ENCODE measurements around the gene EHD3. TPM values are rescaled to one million over a fixed set of nuclear protein-coding genes. Genes with fewer than 3 reads are reported as not detected.

The EHD3 gene
- total RNA-seq, 1 donor from 2014 or later = 20.9 TPM

DNA sequence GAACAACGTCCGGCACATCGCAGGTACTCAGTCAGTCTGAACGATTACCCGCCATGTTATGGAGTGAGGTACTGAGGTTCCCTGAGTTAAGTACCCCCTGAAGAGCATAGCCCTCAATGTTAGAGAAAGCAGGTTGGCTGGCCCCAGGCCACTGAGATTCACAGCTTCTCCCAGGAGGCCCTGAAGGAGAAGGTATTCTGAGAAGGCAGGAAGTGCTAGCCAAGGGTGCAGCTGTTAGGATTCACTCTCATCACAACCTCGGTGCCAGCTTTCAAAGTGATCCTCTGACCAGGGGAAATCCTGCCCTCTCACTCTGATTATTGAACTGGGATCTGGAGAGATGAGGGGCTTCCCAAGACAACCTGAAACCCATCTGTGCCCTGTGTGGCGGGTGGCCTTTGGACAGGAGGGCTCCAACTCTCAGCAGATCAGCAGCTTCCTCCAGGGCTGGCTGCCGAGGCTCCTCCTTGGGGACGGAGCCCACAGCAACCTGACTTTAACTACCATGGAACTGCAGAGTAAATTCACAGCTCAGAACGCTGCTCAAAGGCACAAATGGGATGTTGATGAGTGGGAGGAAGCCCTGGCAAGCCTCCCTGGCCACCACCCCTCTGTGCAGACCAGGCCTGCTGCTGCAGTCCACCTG is 7.8 kb downstream of the EHD3 start:
- no peaks in the 10 kb centered on the region for H3K27me3 ChIP-seq (ENCODE audit: insufficient read depth, low read length)
- DNase-seq (ENCODE audit: low read depth) (no peak), FAIRE-seq (no peak)
- no peak overlapping the region for H2AFZ ChIP-seq (ENCODE audit: low read depth, low read length)
- H3K36me3 ChIP-seq (ENCODE audit: insufficient read depth, low read length) = peaks cover 3% of the 10 kb centered on the region
- Mint-ChIP-seq H3K27me3 (ENCODE audit: low read depth, unreplicated experiment) (no peaks in the 10 kb centered on the region), H3K36me3 (ENCODE audit: low read depth, unreplicated experiment) (peaks cover 9% of the 10 kb centered on the region), H3K4me3 (ENCODE audit: unreplicated experiment) (no peak overlapping the region), H3K4me1 (ENCODE audit: low read depth, unreplicated experiment) (peaks cover 12% of the 10 kb centered on the region), H3K9me3 (ENCODE audit: unreplicated experiment) (no peaks in the 10 kb centered on the region), H3K27ac (ENCODE audit: unreplicated experiment) (no peak overlapping the region)
- H3K4me1 ChIP-seq (ENCODE audit: insufficient read depth, low read length) = peaks cover 6% of the 10 kb centered on the region
- H3K79me2 ChIP-seq (ENCODE audit: insufficient read depth, low read length) = peaks cover 42% of the 10 kb centered on the region
- H3K4me2 ChIP-seq (ENCODE audit: low read length) = no peak overlapping the region
- no peak overlapping the region for H3K4me3 ChIP-seq (ENCODE audit: insufficient read depth, low read depth, low read length)
- TF ChIP-seq CTCF (IDR thresholded peaks at IDR 0.05; ENCODE audit: insufficient read depth, low read depth, low read length) (no peak), EZH2 (IDR thresholded peaks at IDR 0.05; ENCODE audit: insufficient read depth, low read length) (no peak)
- H4K20me1 ChIP-seq (ENCODE audit: insufficient read depth, low read length) = peaks cover 62% of the 10 kb centered on the region
- H3K9me3 ChIP-seq (ENCODE audit: insufficient read depth, low read depth, low read length) = no peaks in the 10 kb centered on the region
- H3K27ac ChIP-seq (ENCODE audit: low read depth, low read length) = no peak overlapping the region
- no peak overlapping the region for H3K9ac ChIP-seq (ENCODE audit: low read length)

DNA sequence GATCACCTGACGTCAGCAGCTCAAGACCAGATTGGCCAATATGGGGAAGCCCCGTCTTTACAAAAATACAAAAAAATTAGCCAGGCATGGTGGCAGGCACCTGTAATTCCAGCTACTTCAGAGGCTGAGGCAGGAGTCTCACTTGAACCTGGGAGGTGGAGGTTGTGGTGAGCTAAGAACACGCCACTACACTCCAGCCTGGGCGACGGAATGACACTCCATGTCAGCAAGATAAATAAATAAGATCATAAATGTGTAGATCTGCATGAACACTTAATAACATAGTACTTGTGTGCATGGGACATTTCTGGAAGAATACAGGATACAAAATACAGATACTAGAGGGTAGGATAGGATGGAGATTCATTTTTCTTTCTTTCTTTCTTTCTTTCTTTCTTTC is 9.1 kb downstream of the EHD3 start:
- FAIRE-seq = no peak

More for the DNA sequence above, 9.1 kb downstream of the EHD3 start:
- Histone ChIP-seq H3K4me3 (ENCODE audit: insufficient read depth, low read depth, low read length) (no peak overlapping the region), H3K9me3 (ENCODE audit: insufficient read depth, low read depth, low read length) (no peaks in the 10 kb centered on the region), H3K79me2 (ENCODE audit: insufficient read depth, low read length) (peaks cover 31% of the 10 kb centered on the region), H3K4me1 (ENCODE audit: insufficient read depth, low read length) (peaks cover 12% of the 10 kb centered on the region), H3K4me2 (ENCODE audit: low read length) (no peak overlapping the region), H4K20me1 (ENCODE audit: insufficient read depth, low read length) (peaks cover 62% of the 10 kb centered on the region), H3K27ac (ENCODE audit: low read depth, low read length) (no peak overlapping the region), H3K36me3 (ENCODE audit: insufficient read depth, low read length) (peaks cover 3% of the 10 kb centered on the region), H3K9ac (ENCODE audit: low read length) (no peak overlapping the region), H2AFZ (ENCODE audit: low read depth, low read length) (no peak overlapping the region), H3K27me3 (ENCODE audit: insufficient read depth, low read length) (no peaks in the 10 kb centered on the region)
- Mint-ChIP-seq H3K4me3 (ENCODE audit: unreplicated experiment) (no peak overlapping the region), H3K27ac (ENCODE audit: unreplicated experiment) (no peak overlapping the region), H3K9me3 (ENCODE audit: unreplicated experiment) (no peaks in the 10 kb centered on the region), H3K27me3 (ENCODE audit: low read depth, unreplicated experiment) (no peaks in the 10 kb centered on the region), H3K36me3 (ENCODE audit: low read depth, unreplicated experiment) (peaks cover 9% of the 10 kb centered on the region), H3K4me1 (ENCODE audit: low read depth, unreplicated experiment) (peaks cover 19% of the 10 kb centered on the region)
- DNase-seq (ENCODE audit: low read depth) = no peak
- TF ChIP-seq EZH2 (IDR thresholded peaks at IDR 0.05; ENCODE audit: insufficient read depth, low read length) (no peak), CTCF (IDR thresholded peaks at IDR 0.05; ENCODE audit: insufficient read depth, low read depth, low read length) (no peak)
